Neutrophil (primary cell): ENCODE data around the gene JMJD1C.

Experiments used
- H3K27ac ChIP-seq: fragments of 200-600 bp; sonication (generic); 2 replicates; pipeline ENCODE4 v1.5.1; 2016; ENCODE audit warnings: mild to moderate bottlenecking, moderate library complexity
- H3K27me3 ChIP-seq: fragments of 200-600 bp; sonication (generic); 2 replicates; pipeline ENCODE4 v1.6.0; 2016; ENCODE audit warnings: mild to moderate bottlenecking
- H3K36me3 ChIP-seq: fragments of 200-600 bp; sonication (generic); 2 replicates; pipeline ENCODE4 v1.5.1; 2017
- H3K4me1 ChIP-seq, 2 experiments: fragments of 200-600 bp in 1 of 2; sonication (generic) in 1 of 2; 1 replicate in 1 of 2; 2 replicates in 1 of 2; pipeline versions ENCODE4 v1.5.1 to v1.6.1; 2013 to 2016; ENCODE audit warnings: low read depth in 1 of 2, low read length in 1 of 2, mild to moderate bottlenecking in 1 of 2, moderate library complexity in 1 of 2; ENCODE audit not compliant: control insufficient read depth in 1 of 2, insufficient read depth in 1 of 2
- H3K4me3 ChIP-seq, 2 experiments: fragments of 200-600 bp in 1 of 2; sonication (generic) in 1 of 2; 1 replicate in 1 of 2; 2 replicates in 1 of 2; pipeline ENCODE4 v1.5.1; 2013 to 2016; ENCODE audit warnings: low read depth in 1 of 2, low read length in 1 of 2, mild to moderate bottlenecking in 1 of 2, moderate library complexity in 1 of 2
- H3K9me3 ChIP-seq: fragments of 200-600 bp; sonication (generic); 2 replicates; pipeline ENCODE4 v1.5.1; 2016
- CTCF ChIP-seq: fragments of 200-600 bp; sonication (generic); IDR thresholded peaks from 2 replicates; pipeline ENCODE4 v1.5.1; 2016; ENCODE audit warnings: antibody characterized with exemption

Gene JMJD1C

GRCh38 chr10:63165249-63165648 is 300.5 kb downstream of the JMJD1C start:
- no peak for TF ChIP-seq CTCF
- Histone ChIP-seq H3K4me1 (peaks cover 10 to 12% of the 10 kb centered on the region in 2 experiments), H3K9me3 (no peaks in the 10 kb centered on the region), H3K27me3 (no peaks in the 10 kb centered on the region), H3K27ac (no peak overlapping the region), H3K36me3 (peaks cover 77% of the 10 kb centered on the region), H3K4me3 (no peak overlapping the region)

GRCh38 chr10:63164166-63164623 is 301.6 kb downstream of the JMJD1C start:
- no peak for TF ChIP-seq CTCF
- Histone ChIP-seq H3K27ac (peak overlapping the region; percentile 46), H3K27me3 (no peaks in the 10 kb centered on the region), H3K4me3 (no peak overlapping the region), H3K36me3 (peaks cover 67% of the 10 kb centered on the region), H3K9me3 (no peaks in the 10 kb centered on the region), H3K4me1 (peaks cover 10 to 12% of the 10 kb centered on the region in 2 experiments)

- no peak overlapping the region for H3K27ac ChIP-seq
- H3K9me3 ChIP-seq: no peaks in the 10 kb centered on the region
- H3K27me3 ChIP-seq: no peaks in the 10 kb centered on the region
- TF ChIP-seq CTCF: no peak
- H3K36me3 ChIP-seq: peaks cover 47% of the 10 kb centered on the region
- H3K4me1 ChIP-seq: peaks cover 17 to 18% of the 10 kb centered on the region in 2 experiments
- no peak overlapping the region for H3K4me3 ChIP-seq
Observed at GRCh38 chr10:63161592-63161991, 304.2 kb downstream of the JMJD1C start.

- Histone ChIP-seq H3K27ac (peak overlapping the region; percentile 45), H3K4me1 (peaks cover 26% of the 10 kb centered on the region in 2 experiments), H3K27me3 (no peaks in the 10 kb centered on the region), H3K9me3 (no peaks in the 10 kb centered on the region), H3K4me3 (no peak overlapping the region), H3K36me3 (peaks cover 42% of the 10 kb centered on the region)
- peak; percentile 67 for TF ChIP-seq CTCF
Observed at GRCh38 chr10:63157845-63158624, 307.7 kb downstream of the JMJD1C start.

GRCh38 chr10:63156236-63156635 is 309.5 kb downstream of the JMJD1C start:
- H3K36me3 ChIP-seq: peaks cover 52% of the 10 kb centered on the region
- peak overlapping the region; percentile 86 for H3K27ac ChIP-seq
- no peak for TF ChIP-seq CTCF
- no peaks in the 10 kb centered on the region for H3K9me3 ChIP-seq
- H3K27me3 ChIP-seq: no peaks in the 10 kb centered on the region
- peak overlapping the region in 1 of 2 experiments; percentile 18 for H3K4me3 ChIP-seq
- peaks cover 26 to 30% of the 10 kb centered on the region in 2 experiments for H3K4me1 ChIP-seq
